ENCODE results near the gene APBB2. TPM values are rescaled to one million over a fixed set of nuclear protein-coding genes. Genes with fewer than 3 reads are reported as not detected.
"Not testable (repeated sequence)": the region's sequence is repeated elsewhere in the genome, so short reads cannot be mapped to it uniquely, and the experiment has no call there.

Gene APBB2
- total RNA-seq, 3 donors from 2014 or later (not counting 1 experiment from before 2014, with no cell fraction given): 0.38 to 0.48 TPM; not detected in 1

GRCh38 chr4:41154010-41154813 lies 60.1 kb downstream of the APBB2 start:
- Mint-ChIP-seq H3K27me3 (ENCODE audit: low read depth in 2 of 2) (peaks cover 0 to 4% of the 10 kb centered on the region in 2 donors), H3K27ac (no peak overlapping the region), H3K9me3 (peaks cover 0 to 2% of the 10 kb centered on the region in 2 donors), H3K4me1 (no peaks in the 10 kb centered on the region), H3K4me3 (no peak overlapping the region), H3K36me3 (no peaks in the 10 kb centered on the region)
- intact Hi-C loops (cut with micrococcal nuclease): no loop called here
- H3K9me3 ChIP-seq (ENCODE audit: control insufficient read depth, insufficient read depth, low read length): no peaks in the 10 kb centered on the region
- 91% methylated on average over 6 of the region's 6 CpGs for WGBS (ENCODE audit: insufficient coverage)
- no peaks in the 10 kb centered on the region for H3K4me1 ChIP-seq (ENCODE audit: control insufficient read depth, insufficient read depth, low read length)
- no peak for TF ChIP-seq CTCF (IDR thresholded peaks at IDR 0.05)
- DNase-seq: no peak
- no peaks in the 10 kb centered on the region for H3K36me3 ChIP-seq (ENCODE audit: control insufficient read depth, insufficient read depth, low read length)
- no peak overlapping the region for H3K4me3 ChIP-seq (ENCODE audit: low read length)
- no peak overlapping the region for H3K27ac ChIP-seq (ENCODE audit: low read length)
- ATAC-seq: no peak
- H3K27me3 ChIP-seq (ENCODE audit: control insufficient read depth, insufficient read depth, low read length): no peaks in the 10 kb centered on the region

GRCh38 chr4:41150401-41150800 lies 63.9 kb downstream of the APBB2 start:
- Histone ChIP-seq H3K9me3 (ENCODE audit: control insufficient read depth, insufficient read depth, low read length) (no peaks in the 10 kb centered on the region), H3K27ac (ENCODE audit: low read length) (no peak overlapping the region), H3K4me1 (ENCODE audit: control insufficient read depth, insufficient read depth, low read length) (no peaks in the 10 kb centered on the region), H3K4me3 (ENCODE audit: low read length) (no peak overlapping the region), H3K36me3 (ENCODE audit: control insufficient read depth, insufficient read depth, low read length) (no peaks in the 10 kb centered on the region), H3K27me3 (ENCODE audit: control insufficient read depth, insufficient read depth, low read length) (no peaks in the 10 kb centered on the region)
- Mint-ChIP-seq H3K9me3 (peaks cover 0 to 2% of the 10 kb centered on the region in 2 donors), H3K27ac (no peak overlapping the region), H3K4me3 (no peak overlapping the region), H3K36me3 (no peaks in the 10 kb centered on the region), H3K27me3 (ENCODE audit: low read depth in 2 of 2) (peaks cover 0 to 4% of the 10 kb centered on the region in 2 donors), H3K4me1 (no peaks in the 10 kb centered on the region)
- no peak for TF ChIP-seq CTCF (IDR thresholded peaks at IDR 0.05)
- DNase-seq: no peak
- no peak for ATAC-seq
- intact Hi-C loops (cut with micrococcal nuclease): no loop called here
- 87% methylated on average over 2 of the region's 2 CpGs for WGBS (ENCODE audit: insufficient coverage)

GRCh38 chr4:41149568-41149967 lies 64.8 kb downstream of the APBB2 start:
- H3K4me3 ChIP-seq (ENCODE audit: low read length); H3K27me3 ChIP-seq (ENCODE audit: control insufficient read depth, insufficient read depth, low read length); H3K36me3 ChIP-seq (ENCODE audit: control insufficient read depth, insufficient read depth, low read length); DNase-seq; H3K4me1 Mint-ChIP-seq; ATAC-seq; H3K4me1 ChIP-seq (ENCODE audit: control insufficient read depth, insufficient read depth, low read length); H3K9me3 ChIP-seq (ENCODE audit: control insufficient read depth, insufficient read depth, low read length); H3K27ac Mint-ChIP-seq; H3K27me3 Mint-ChIP-seq (ENCODE audit: low read depth in 2 of 2); intact Hi-C loops (cut with micrococcal nuclease); H3K4me3 Mint-ChIP-seq; H3K27ac ChIP-seq (ENCODE audit: low read length); H3K9me3 Mint-ChIP-seq; H3K36me3 Mint-ChIP-seq: not testable (repeated sequence)
- 68% methylated on average over 4 of the region's 4 CpGs for WGBS (ENCODE audit: insufficient coverage)

GRCh38 chr4:41148931-41149330 lies 65.4 kb downstream of the APBB2 start:
- Mint-ChIP-seq H3K9me3 (peaks cover 0 to 2% of the 10 kb centered on the region in 2 donors), H3K27me3 (ENCODE audit: low read depth in 2 of 2) (peaks cover 0 to 4% of the 10 kb centered on the region in 2 donors), H3K4me1 (no peaks in the 10 kb centered on the region), H3K36me3 (no peaks in the 10 kb centered on the region), H3K27ac (no peak overlapping the region), H3K4me3 (no peak overlapping the region)
- TF ChIP-seq CTCF (IDR thresholded peaks at IDR 0.05): no peak
- WGBS (ENCODE audit: insufficient coverage): no CpG with 5 or more reads among the region's 4 CpGs
- H3K27ac ChIP-seq (ENCODE audit: low read length): no peak overlapping the region
- H3K36me3 ChIP-seq (ENCODE audit: control insufficient read depth, insufficient read depth, low read length): no peaks in the 10 kb centered on the region
- no peak overlapping the region for H3K4me3 ChIP-seq (ENCODE audit: low read length)
- no peaks in the 10 kb centered on the region for H3K27me3 ChIP-seq (ENCODE audit: control insufficient read depth, insufficient read depth, low read length)
- H3K9me3 ChIP-seq (ENCODE audit: control insufficient read depth, insufficient read depth, low read length): no peaks in the 10 kb centered on the region
- DNase-seq (no peak), ATAC-seq (no peak)
- intact Hi-C loops (cut with micrococcal nuclease): no loop called here
- no peaks in the 10 kb centered on the region for H3K4me1 ChIP-seq (ENCODE audit: control insufficient read depth, insufficient read depth, low read length)

Measured in natural killer cell (primary cell).